HepG2 (cell line): ENCODE measurements around the gene PSMD2. TPM values are rescaled to one million over a fixed set of nuclear protein-coding genes. Genes with fewer than 3 reads are reported as not detected.

Experiments
- ELF1 ChIP-seq: sonication (generic); formaldehyde crosslinking; IDR thresholded peaks from 2 replicates; pipeline ENCODE4 v1.4.0; 2020; ENCODE audit warnings: missing genetic modification reagents
- FOXO4 ChIP-seq: sonication (generic); formaldehyde crosslinking; conservative IDR thresholded peaks from 2 replicates; pipeline ENCODE4 v1.8.1; 2023; ENCODE audit warnings: missing genetic modification reagents
- HCFC1 ChIP-seq: fragments of 150-350 bp; IDR thresholded peaks from 2 replicates; pipeline ENCODE4 v1.6.1; 2014; ENCODE audit warnings: low read depth, low read length
- HNRNPLL ChIP-seq: fragments of 200-400 bp; formaldehyde crosslinking; IDR thresholded peaks from 2 replicates; pipeline ENCODE4 v1.6.1; 2017; ENCODE audit warnings: mild to moderate bottlenecking, low read depth, low read length; ENCODE audit not compliant: poor library complexity, severe bottlenecking
- NFE2L1 ChIP-seq: sonication (generic); formaldehyde crosslinking; IDR thresholded peaks from 2 replicates; pipeline ENCODE4 v1.4.0; 2020; ENCODE audit warnings: missing genetic modification reagents, mild to moderate bottlenecking, borderline replicate concordance
- NFKB2 ChIP-seq: sonication (generic); formaldehyde crosslinking; IDR thresholded peaks from 2 replicates; pipeline ENCODE4 v1.4.0; 2020; ENCODE audit warnings: missing genetic modification reagents, borderline replicate concordance
- POLR2G ChIP-seq: fragments of 200-400 bp; formaldehyde crosslinking; IDR thresholded peaks from 2 replicates; pipeline ENCODE4 v1.6.1; 2018; ENCODE audit warnings: mild to moderate bottlenecking, low read depth, low read length, moderate library complexity
- PPARG ChIP-seq: conservative IDR thresholded peaks from 2 replicates; pipeline ENCODE4 v1.6.1; 2016; ENCODE audit warnings: missing biosample characterization, missing genetic modification reagents
- PRDM10 ChIP-seq: sonication (generic); formaldehyde crosslinking; IDR thresholded peaks from 2 replicates; pipeline ENCODE4 v1.4.0; 2020; ENCODE audit warnings: low read depth, missing genetic modification reagents
- SALL1 ChIP-seq: sonication (generic); formaldehyde crosslinking; IDR thresholded peaks from 2 replicates; pipeline ENCODE4 v1.8.0; 2022; ENCODE audit warnings: mild to moderate bottlenecking, missing genetic modification reagents
- SAP130 ChIP-seq: IDR thresholded peaks from 2 replicates; pipeline ENCODE4 v1.6.1; 2016; ENCODE audit warnings: low read depth
- SCMH1 ChIP-seq: sonication (generic); formaldehyde crosslinking; IDR thresholded peaks from 2 replicates; pipeline ENCODE4 v1.9.0; 2021; ENCODE audit warnings: missing genetic modification reagents, mild to moderate bottlenecking, borderline replicate concordance
- SKIL ChIP-seq: sonication (generic); formaldehyde crosslinking; IDR thresholded peaks from 2 replicates; pipeline ENCODE4 v1.8.0; 2022; ENCODE audit warnings: missing genetic modification reagents, mild to moderate bottlenecking, moderate library complexity, borderline replicate concordance
- TBL1XR1 ChIP-seq: fragments of 150-350 bp; IDR thresholded peaks from 2 replicates; pipeline ENCODE4 v1.6.1; 2014; ENCODE audit warnings: borderline replicate concordance, low read length; ENCODE audit not compliant: partially characterized antibody
- TEF ChIP-seq: sonication (generic); formaldehyde crosslinking; IDR thresholded peaks from 2 replicates; pipeline ENCODE4 v1.5.0; 2020; ENCODE audit warnings: missing genetic modification reagents
- YEATS4 ChIP-seq: sonication (generic); formaldehyde crosslinking; IDR thresholded peaks from 2 replicates; pipeline ENCODE4 v1.4.0; 2020; ENCODE audit warnings: missing genetic modification reagents, borderline replicate concordance
- ZNF207 ChIP-seq: fragments of 450-650 bp; IDR thresholded peaks from 2 replicates; pipeline ENCODE4 v1.6.1; 2016; ENCODE audit warnings: antibody characterized with exemption, borderline replicate concordance
- ZNF670 ChIP-seq: sonication (generic); formaldehyde crosslinking; IDR thresholded peaks from 2 replicates; pipeline ENCODE4 v1.8.0; 2022; ENCODE audit warnings: mild to moderate bottlenecking, missing genetic modification reagents, borderline replicate concordance
- ZNF691 ChIP-seq: sonication (generic); formaldehyde crosslinking; IDR thresholded peaks from 2 replicates; pipeline ENCODE4 v1.4.0; 2020; ENCODE audit warnings: missing genetic modification reagents, low read depth, mild to moderate bottlenecking, borderline replicate concordance
- ZSCAN30 ChIP-seq: sonication (generic); formaldehyde crosslinking; IDR thresholded peaks from 2 replicates; pipeline ENCODE4 v1.5.0; 2020; ENCODE audit warnings: mild to moderate bottlenecking, missing genetic modification reagents
- polyA plus RNA-seq, 8 experiments: library from polyadenylated mRNA; depleted of rRNA in 3 of 8; stranded (reverse) in 7 of 8; unstranded in 1 of 8; fragments of >200 nt; fragmentation: Illumina TruSeq in 4 of 8; extraction: Trizol in 4 of 8; gene quantifications; 2 replicates each; pipeline versions ENCODE4 v1.2.1 to v1.2.3, GENCODE V29; 2011 to 2016; ENCODE audit warnings: low read depth in 4 of 8, missing spikeins in 1 of 8, mixed read lengths in 1 of 8; ENCODE audit not compliant: insufficient read depth in 1 of 8
- total RNA-seq, 5 experiments: library from RNA; depleted of rRNA; stranded (reverse); fragments of >200 nt; fragmentation: Illumina TruSeq; extraction: Trizol; gene quantifications; 2 replicates each; pipeline ENCODE4 v1.2.3, GENCODE V29; 2016; ENCODE audit warnings: low read depth in 1 of 5

Gene PSMD2
- total and polyA plus RNA-seq, 2 of the 13 experiments (the other 11 are each of a cell fraction or from before 2014, with no cell fraction given), result 125 to 200 TPM

- TF ChIP-seq ZNF691, result no peak
- peak; percentile 87 for TF ChIP-seq SAP130
- no peak for TF ChIP-seq TEF (CRISPR knock-in tag)
- no peak for TF ChIP-seq PPARG (CRISPR knock-in tag)
- TF ChIP-seq POLR2G, result peak; percentile 95
- peak; percentile 85; the same call in 1 of the 2 replicates for TF ChIP-seq NFE2L1
- no peak for TF ChIP-seq FOXO4 (CRISPR knock-in tag)
- no peak for TF ChIP-seq ZNF207
- peak; percentile 75 for TF ChIP-seq ELF1 (CRISPR knock-in tag)
- TF ChIP-seq PRDM10 (CRISPR knock-in tag), result peak; percentile 66; the same call in 1 of the 2 replicates
- peak; percentile 86 for TF ChIP-seq HCFC1
- peak; percentile 68; the same call in 1 of the 2 replicates for TF ChIP-seq YEATS4 (CRISPR knock-in tag)
- TF ChIP-seq SCMH1, result no peak
- TF ChIP-seq SALL1 (CRISPR knock-in tag), result no peak
- peak; percentile 72 for TF ChIP-seq HNRNPLL
- TF ChIP-seq TBL1XR1, result no peak
- TF ChIP-seq SKIL, result no peak
- no peak for TF ChIP-seq ZNF670 (CRISPR knock-in tag)
- peak; percentile 67; the same call in 1 of the 2 replicates for TF ChIP-seq ZSCAN30
- TF ChIP-seq NFKB2 (CRISPR knock-in tag), result peak; percentile 62; the same call in 1 of the 2 replicates
Observed at GRCh38 chr3:184298759-184299487, at the start of gene PSMD2 (continued).
